H4 (cell line): ENCODE results near the gene DHRS1. TPM values are rescaled to one million over a fixed set of nuclear protein-coding genes. Genes with fewer than 3 reads are reported as not detected.

Experiments used
- DNase-seq: peaks from one replicate; pipeline ENCODE4 v3.0.0-alpha.2; 2015; ENCODE audit warnings: low spot score
- total RNA-seq: library from RNA; depleted of rRNA; stranded (reverse); fragments of >200 nt; shearing (Covaris generic); gene quantifications from 2 replicates; pipeline ENCODE4 v1.2.3, GENCODE V29; 2014

DHRS1 gene
- total RNA-seq, 1 experiment from 2014 or later, result 5.8 TPM

DNA sequence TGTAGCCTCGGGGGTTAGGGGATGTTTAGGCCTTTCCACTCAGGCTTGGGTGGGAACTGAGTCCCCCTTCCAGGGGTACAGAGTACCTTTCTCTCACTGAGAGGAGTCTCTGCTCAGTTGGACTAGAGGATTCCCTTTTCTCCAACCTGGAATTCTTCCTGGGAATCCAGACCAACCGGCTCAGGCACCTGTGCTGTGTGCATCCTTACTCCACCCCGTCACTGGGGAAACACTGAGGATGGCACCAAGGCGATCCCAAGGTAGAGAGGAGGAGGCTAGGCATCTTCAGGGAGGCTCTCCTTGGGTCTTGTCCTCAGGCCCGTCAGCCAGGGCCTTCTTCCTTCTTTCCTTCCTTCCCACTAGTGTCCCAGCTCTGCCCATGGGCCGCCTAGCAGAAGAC is 35.7 kb downstream of the DHRS1 start:
- DNase-seq, result no peak

DNA sequence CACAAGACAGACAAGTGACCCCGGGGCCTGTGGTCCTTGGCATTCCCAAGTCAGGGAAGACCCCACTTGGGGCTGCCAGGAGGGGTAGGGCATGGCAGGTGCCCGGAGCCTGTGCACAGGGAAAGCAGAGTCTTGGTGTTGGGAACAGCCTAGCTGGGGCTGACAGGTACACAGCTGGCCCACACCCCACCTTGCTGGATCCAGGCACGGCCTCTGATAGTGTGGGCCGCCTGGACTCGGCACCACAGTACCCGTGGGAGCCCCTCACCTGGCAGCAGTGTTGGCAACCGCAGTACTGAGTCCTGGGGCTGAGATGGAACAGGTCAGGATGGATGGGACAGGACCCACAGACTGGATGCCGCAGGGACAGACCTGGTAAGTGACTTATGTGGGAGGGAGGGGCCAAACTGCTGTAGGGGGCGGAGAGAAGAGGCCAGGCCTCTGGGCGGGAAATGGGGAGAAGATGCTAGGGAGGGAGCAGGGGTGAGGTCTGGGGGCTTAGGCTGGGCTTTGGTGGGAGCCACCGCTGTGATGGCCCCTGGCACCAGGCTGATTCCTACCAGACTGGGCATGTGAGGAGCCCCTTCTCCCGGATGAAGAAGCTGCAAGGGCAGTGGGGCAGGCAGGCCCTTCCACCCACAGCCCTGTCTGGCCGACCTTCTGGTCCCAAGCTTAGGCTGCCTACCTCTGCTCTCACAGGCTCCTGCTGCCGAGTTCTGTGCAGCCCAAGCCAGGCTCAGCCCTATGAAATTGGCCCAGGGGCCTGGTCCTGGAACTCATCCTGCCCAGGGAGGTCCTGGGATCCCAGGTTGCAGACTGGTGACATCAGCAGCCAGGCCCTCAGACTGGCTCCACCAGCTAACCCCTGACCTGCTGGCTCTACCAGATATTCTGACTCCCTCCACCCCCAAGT is 36.5 kb downstream of the DHRS1 start, which contains the start of gene TGM1:
TGM1 (minus strand) TSS at position 357 of the 913 bp plus-strand sequence. CDS start 825 bp downstream, outside the sequence.
- DNase-seq, result no peak

DNA sequence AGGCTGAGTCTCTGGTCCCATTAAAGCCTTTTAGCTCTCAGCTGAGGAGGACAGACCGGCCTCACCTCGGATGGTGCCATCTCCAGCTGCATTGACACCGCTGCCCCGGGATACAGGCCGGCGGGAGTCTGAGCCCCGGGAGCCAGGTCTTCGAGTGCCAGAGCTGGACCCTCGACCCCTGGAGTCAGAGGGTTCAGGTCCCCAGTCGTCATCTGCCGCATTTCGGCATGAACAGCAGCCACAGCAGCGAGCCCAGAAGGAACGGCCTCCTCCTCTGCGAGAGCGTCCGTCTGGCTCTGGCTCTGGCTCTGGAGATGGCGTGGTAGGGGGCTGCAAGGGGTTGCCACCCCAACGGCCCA is 37.6 kb downstream of the DHRS1 start:
- DNase-seq, result no peak

DNA sequence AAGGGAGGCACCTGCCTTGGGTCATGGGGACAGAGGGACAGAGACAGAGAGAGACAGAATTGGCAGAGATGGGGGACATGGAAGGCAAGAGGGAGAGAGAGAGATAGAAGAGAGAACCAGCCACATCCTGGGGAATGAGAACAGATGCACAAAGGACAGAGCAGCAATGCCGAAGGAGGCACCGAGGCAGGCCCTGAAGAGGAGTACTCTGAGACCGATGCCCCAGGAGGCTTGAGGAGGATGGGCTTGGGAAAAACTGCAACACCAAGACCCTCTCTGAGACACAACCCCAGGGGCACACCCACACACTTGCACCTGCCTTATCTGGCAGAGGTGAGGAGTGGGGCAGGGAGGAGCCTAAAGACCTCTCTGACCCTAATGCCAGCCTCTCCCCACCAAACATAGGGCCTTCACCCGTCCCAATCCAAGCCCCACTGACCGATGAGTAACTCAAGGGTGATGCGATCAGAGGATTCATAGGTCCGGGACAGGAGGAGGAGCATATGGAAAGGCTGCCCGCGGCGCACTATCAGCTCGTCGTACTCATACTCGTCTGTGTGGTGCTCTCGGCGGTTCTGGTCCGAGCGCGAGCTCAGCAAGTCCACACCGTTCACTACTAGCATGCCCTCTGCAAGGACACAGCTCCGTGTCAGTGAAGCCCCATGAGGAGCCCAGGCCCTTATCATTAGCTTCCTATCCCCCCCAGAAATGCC is 38.2 kb downstream of the DHRS1 start:
- DNase-seq, result no peak

DNA sequence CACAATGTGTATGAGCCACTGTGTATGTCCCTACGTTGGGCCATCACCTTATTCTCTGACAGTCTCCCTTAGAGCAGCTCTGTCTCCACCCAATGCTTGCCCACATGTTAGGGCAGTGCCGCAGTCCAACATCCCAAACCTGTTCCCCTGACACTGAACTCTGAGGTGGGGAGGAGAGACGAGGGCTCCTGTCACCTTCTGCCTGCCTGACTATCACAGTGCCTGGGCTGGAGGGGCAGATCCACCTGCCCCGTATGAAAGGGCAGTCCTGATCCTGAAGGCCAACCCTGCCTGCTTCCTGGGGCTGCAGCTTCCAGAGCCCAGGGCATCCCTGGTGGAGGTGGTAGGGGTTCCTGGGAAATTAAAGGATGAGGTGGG is 38.8 kb downstream of the DHRS1 start:
- no peak for DNase-seq

DNA sequence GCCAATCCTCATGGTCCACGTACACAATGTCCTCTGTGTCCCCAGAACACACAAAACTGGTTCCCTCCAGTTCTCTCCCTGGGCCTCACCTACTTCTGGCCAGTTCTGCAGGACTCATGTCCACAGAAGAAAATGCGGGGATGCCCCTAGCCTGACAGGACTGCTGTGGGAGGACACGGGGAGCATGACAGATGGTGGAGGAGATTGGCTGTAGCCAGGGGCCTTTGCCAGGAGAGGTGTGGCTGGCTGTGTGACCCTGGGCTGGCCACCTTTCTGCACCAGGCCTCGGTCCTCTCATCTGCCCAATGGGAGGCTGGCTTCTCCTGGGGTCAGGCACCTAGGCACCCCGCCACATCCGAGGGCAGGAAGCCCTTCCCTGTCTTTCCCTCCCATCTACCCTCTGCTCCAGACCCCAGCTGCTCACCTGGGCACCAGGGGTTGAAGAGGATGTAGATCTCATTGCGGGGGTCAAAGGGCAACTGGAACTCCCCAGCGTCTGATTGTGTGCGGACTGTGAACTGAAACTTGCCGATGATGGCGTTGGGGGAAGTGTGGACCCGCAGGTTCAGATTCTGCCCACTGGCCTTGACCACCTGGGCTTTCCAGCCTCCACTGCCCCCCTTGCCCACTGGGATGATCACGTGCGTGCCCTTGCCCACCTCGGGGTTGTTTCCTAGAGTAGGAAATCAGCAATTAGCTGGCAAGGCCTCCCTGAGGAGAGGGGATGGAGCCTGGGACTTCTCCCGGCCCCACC is 39.4 kb downstream of the DHRS1 start:
- DNase-seq, result no peak

DNA sequence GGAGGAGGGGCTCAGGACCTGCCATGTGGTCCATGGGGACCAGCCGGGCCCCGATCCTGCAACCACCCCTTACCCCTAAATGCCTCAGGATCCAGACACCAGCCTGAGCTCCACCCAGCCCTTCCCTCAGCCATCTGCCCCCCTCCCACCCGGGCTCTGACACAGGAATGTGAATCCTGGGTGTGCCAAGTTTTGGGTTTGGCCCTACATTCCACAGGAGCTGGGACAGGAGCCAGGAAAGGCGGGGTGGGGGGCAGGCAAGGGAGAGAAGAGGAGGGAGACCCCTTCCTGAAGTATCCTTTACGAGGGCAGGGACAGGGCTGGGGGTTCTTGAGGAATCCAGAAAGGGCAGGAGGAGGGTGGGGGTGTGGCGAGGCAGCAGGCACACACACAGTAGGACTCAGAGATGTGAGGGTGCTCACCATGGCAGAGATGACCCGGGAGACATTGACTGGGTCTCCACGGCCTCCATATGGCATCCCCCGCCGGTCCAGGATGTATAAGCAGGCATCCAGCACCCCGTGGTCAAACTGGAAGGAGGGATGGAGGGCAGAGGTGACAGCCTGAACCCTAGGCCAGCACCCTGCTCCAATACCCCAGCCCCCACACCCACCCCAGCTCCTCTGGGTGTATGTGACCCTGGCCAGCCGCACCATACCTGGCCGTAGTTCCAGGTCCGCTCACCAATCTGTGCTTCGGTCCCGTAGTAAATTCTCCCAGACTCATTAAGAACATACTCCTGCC is 40.1 kb downstream of the DHRS1 start:
- DNase-seq, result no peak

DNA sequence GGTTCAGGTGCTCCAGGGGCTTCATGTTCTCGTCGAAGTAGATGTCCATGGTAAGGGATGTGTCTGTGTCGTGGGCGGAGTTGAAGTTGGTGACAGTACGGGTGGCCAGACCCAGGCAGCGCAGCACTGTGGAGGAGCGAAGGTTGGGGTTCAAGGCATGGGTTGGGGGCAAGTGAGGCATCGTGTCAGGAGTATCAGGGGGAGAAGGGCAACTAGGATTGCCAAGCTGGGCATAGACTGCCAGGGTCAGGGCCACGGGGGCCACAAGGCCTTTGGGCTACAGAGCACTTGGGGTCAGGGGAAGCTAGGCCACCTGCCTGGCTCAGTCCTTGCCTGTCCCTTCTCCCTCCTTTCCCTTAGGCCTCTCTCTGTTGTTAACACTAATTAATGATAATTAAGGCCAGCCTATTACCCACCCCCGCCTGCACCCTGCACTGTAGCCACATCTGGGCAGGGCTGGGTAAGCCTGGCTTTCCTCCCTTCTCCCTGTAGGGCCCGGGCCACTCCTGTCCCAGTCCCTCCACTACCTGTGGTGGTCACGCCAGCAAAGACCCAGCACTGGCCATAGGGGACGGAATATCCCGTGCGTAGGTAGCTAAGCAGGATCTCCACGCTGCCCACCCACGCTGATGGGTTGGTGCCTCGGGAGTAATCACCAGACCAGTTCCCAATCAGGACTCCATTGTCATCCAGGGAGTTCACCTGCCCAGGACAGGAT is 40.9 kb downstream of the DHRS1 start:
- no peak for DNase-seq

DNA sequence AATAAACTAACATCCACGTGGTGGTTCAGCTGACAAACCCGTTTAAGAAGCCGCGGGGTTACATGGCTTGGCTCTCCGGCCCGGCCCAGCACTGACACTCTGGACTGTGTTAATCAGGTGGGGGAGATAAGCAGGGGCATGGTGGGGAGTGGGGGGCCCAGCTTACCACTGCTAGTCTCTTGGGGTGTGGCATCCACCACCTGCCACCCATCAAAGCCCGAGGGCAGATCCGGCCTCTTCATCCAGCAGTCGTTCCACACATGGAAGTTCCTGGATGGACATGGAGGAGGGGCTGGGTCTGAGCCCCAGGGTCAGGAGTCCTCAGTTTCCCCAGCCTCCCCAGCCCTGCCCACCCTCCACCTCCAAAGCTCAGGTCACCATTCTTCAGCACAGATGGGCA is 41.5 kb downstream of the DHRS1 start:
- DNase-seq, result no peak

DNA sequence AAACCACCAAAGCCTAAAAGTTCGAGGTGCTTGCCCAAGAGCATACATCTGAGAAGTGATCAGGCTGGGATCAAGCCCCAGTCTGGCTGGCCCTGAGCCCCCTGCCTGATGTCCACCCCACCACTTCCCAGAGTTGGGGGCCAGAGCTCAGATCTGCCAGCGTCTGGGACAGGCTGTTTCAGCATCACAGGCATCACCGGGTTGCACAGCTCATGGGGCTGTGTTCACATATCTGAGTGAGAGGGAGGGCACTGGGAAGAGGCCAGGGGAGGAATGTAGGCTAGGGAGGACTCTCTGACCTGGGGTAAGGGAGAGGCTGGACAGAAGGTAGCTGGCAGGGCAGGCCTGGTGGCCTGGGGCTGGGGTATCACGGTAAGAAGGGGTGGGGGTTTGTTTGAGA is 42.6 kb downstream of the DHRS1 start:
- DNase-seq, result no peak

DNA sequence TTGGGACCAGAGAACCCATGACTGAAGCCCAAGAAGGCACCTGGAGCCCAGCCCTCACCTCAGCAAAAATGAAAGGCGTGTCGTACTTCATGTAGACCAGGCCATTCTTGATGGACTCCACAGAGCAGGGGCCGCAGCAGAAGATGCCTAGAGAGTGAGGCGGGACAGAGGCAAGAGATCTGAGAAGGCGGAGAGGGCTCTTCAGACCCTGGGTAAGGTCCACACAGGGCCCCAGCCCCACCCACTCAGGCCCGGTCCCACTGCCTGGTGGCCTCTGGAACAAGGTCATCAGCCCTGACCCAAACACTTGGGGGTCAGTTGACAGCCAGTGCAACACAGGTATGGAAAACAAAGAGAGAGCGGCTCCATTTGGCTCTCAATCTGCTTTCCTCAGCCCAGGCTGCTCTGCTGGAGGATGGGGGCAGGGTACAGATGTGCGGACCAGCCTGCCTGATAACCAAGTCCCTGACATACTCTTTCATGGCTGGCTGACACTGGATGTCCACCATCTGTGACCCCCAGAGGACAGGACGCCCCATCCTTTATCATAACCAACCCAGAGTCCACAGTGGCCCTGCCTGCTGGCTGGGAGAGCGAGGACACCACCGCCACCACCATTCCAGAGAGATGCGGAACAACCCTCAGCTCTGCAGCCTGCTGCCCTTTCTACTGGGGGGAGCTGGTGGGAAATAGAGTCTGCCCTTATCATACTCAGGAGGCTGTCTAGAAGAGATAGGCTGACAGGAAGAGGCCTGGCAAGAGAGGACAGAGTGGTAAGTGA is 43.5 kb downstream of the DHRS1 start:
- no peak for DNase-seq

DNA sequence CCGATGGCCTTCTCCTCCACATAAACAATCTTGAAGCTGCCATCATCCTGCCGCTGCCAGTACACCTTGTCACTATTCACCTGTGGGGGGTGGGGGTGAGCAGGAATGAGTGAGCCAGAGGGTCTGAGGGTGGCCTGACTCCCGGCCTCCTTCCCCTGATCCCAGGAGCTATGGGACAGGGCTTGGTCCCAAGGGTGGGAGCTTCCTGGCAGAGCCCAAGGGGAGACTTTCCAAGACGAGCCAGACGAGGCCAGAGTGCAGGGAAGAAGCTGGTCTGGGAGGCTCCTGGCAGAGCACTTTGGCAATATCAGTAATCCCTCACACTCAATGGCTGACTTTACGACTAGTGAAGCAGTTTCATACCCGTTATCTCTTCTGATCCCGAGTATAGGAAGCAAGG is 44.1 kb downstream of the DHRS1 start:
- DNase-seq, result no peak

DNA sequence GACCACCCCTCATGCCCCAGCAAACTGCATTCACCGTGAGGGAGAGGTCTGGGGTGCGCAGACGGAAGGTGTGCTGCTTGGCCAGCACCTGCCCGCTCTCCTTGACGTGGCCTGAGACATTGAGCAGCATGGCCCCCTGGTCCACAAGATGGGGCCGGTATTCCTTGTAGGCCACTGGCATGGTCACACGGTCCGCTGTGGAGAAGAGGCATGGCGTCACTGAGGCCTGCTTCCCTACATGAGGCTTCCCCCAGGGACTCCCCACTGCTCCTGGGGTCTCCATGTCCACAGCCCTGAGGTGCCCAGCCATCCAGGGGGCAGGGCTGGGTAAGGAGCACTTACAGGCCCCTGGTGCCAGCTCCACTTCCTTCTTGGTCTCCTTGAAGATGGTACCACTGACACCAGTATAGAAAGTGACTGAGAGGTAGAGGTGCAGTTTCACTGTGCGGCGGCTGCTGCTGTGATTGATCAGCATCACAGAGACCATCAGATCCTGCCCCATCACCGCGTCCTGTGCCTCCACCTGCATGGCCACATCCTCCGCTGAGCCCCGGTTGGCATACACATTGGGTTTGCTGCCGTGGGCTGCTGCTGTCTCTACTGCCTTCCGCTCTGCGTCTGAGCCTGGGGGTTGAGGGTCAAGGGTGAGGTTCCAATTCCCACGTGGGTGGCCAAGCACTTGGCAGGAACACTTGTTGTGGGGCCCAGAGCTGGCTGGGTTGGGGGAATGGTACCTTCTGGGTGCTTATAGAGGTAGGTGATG is 44.8 kb downstream of the DHRS1 start:
- no peak for DNase-seq

DNA sequence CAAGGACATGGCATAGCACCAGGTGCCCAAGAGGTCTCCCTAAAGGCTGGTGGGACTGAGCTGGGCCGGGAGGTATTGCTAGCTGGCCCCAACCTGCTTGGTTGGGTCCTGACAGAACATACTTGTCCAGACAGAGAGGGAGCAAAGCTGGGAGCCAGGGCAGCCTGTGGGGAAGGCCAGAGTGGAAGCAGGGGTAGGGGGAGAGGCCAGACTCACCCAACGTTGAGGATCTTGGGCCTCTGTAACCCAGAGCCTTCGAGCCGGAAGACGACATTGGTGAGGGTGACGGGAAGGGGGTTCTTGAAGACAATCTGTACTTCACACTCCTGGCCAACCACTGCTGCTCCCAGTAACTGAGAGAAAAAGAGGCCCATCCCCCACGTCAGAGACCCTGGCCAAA is 45.6 kb downstream of the DHRS1 start:
- DNase-seq, result no peak

DNA sequence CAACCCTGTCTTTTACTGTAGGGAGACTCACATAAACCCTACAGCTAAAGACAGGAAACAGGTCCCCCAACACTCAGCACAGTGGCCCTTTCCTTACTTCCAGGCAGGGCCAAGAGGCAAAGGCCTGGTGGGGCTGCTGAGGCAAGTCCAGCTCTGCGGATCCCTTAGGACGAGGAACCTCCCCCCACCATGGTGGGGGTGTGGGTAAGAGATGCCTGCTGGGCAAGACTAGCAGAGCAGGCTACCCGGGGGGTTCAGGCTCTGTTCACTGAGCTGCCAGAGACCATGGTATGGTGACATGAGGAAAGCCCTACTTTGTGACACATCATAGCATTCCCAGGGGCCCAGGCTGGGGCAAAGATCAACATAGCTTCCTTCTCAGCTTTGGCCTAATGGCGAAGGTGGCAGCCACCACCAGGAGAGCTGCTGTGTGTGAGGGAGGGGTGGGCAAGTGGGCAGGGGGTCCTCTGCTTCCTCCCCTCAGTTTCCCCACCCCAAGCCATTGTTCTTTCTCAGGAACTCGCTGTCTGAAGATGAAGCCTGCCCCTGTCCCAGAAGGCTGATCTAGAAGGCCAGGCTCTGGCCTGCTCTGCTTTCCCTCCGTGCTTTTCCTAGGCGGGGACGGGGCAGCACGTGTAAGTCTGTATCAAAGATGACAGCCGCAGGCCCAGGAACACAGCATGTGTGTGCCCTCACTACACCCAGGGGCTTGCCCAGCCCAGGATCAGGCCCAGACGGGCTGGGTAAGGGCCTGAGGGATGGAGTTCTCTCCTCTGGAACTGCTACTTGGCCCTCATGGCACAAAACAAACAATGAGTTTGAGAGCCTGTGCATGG is 47.1 kb downstream of the DHRS1 start:
- DNase-seq, result no peak

DNA sequence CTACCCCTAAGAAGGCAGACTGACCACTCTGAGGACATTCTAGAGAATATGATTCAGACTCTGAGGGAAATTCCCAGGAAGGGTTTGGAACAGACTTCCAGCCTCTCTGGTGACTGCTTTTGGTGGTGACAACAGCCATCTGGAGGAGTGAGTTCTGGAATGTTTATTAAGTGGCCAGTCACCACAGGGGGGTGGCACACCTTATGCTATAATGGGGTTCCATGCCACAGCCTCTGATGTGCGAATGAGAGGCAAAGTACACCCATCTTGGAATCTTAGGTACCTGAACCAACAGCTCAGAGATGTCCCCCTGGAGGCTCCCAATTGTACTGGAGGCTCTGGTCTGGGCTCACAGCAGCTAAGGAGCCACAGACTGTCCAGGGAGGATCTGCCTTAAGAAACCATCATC is 47.7 kb downstream of the DHRS1 start:
- no peak for DNase-seq

DNA sequence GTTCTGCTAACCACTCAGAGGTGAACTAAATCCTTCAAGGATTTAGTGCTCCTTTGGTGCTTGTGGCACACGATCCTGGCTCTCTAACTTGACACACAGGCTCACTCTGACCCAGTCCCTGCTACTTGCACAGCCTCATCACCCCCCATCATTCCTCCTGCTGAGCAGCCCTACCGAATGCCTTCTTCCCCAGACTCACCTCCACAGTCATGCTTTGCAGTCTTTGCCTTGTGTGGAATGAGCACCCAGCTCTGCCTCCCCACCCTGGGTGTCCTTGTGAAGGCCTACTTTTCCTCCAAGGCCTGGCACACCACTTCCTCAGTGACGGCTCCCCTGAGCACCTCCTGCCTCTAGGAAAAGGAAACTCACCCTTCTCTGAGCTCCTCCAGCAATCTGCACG is 49.2 kb downstream of the DHRS1 start:
- no peak for DNase-seq

DNA sequence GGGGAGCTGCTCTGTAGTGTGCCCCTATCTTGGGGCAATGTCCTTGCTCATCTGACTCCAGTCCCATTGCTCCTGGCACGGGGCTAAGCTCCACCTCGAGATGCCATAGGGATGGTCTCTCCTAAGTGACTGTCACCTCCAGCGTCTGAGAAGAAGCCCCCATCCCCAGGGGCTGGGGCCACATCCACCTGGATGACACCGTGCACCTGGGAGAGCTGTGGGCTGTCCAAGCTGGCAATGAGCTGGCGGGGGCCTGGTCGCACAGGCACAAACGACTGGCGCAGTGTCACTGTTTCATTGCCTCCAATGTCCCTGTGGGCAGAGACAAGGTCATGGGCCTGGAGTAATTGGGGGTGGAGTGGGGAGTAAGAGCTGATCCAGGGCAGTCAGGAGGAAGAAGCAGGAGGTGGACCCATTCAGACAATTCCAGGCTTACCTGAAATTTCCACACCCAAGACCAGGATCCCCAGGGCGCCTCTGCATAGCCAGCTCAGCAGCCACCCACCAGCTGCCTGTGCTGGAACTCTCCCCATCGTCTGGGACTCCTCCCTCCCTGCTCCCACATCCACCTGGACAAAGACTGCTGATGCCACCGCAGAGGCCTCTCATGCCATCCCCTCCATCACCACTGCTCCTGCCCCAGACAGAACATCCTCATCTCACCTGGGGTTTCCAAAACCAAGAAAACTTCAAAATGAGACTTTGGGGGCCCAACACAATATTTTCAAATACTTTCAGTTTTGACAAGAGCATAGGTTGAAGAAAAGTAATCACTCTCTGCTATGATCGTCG is 50.2 kb downstream of the DHRS1 start:
- DNase-seq, result no peak
